GM23248 (cell line): ENCODE measurements around the gene C16orf95. TPM values are rescaled to one million over a fixed set of nuclear protein-coding genes. Genes with fewer than 3 reads are reported as not detected.

ENCODE experiments used
- DNase-seq: peaks from one replicate; pipeline ENCODE4 v3.0.0-alpha.2; 2015
- H2AFZ ChIP-seq: fragments of 200-600 bp; sonication (generic); 2 replicates; pipeline ENCODE4 v1.6.1; 2016; ENCODE audit warnings: antibody characterized with exemption
- H3F3A ChIP-seq: fragments of 200-600 bp; sonication (generic); 2 replicates; pipeline ENCODE4 v1.6.1; 2016; ENCODE audit warnings: mild to moderate bottlenecking, antibody characterized with exemption, mixed run types; ENCODE audit not compliant: insufficient read depth
- H3K27ac ChIP-seq: fragments of 200-600 bp; sonication (generic); 2 replicates; pipeline ENCODE4 v1.5.1; 2016; ENCODE audit warnings: mild to moderate bottlenecking
- H3K27me3 ChIP-seq: fragments of 200-600 bp; sonication (generic); replicated peaks from 2 replicates; pipeline ENCODE4 v1.6.1; 2016; ENCODE audit warnings: mild to moderate bottlenecking; ENCODE audit not compliant: insufficient read depth
- H3K36me3 ChIP-seq: fragments of 200-600 bp; sonication (generic); 2 replicates; pipeline ENCODE4 v1.6.1; 2016; ENCODE audit warnings: low read depth, mild to moderate bottlenecking
- H3K4me1 ChIP-seq: fragments of 200-600 bp; sonication (generic); 2 replicates; pipeline ENCODE4 v1.6.1; 2016; ENCODE audit warnings: mild to moderate bottlenecking; ENCODE audit not compliant: insufficient read depth
- H3K4me2 ChIP-seq: fragments of 200-600 bp; sonication (generic); one replicate; pipeline ENCODE4 v1.6.1; 2016; ENCODE audit warnings: mild to moderate bottlenecking; ENCODE audit not compliant: unreplicated experiment
- H3K4me3 ChIP-seq: fragments of 200-600 bp; sonication (generic); 2 replicates; pipeline ENCODE4 v1.5.1; 2016; ENCODE audit warnings: mild to moderate bottlenecking
- H3K79me2 ChIP-seq: fragments of 200-600 bp; sonication (generic); 2 replicates; pipeline ENCODE4 v1.6.1; 2016; ENCODE audit warnings: mild to moderate bottlenecking; ENCODE audit not compliant: insufficient read depth
- H3K9ac ChIP-seq: fragments of 200-600 bp; sonication (generic); 2 replicates; pipeline ENCODE4 v1.6.1; 2016; ENCODE audit warnings: mild to moderate bottlenecking
- H3K9me2 ChIP-seq: fragments of 200-600 bp; sonication (generic); 2 replicates; pipeline ENCODE4 v1.6.1; 2016; ENCODE audit warnings: mixed run types, mild to moderate bottlenecking, moderate library complexity; ENCODE audit not compliant: insufficient read depth
- H3K9me3 ChIP-seq: fragments of 200-600 bp; sonication (generic); one replicate; pipeline ENCODE4 v1.6.1; 2017; ENCODE audit warnings: low read depth
- H4K20me1 ChIP-seq: fragments of 200-600 bp; sonication (generic); 2 replicates; pipeline ENCODE4 v1.6.0; 2016; ENCODE audit not compliant: insufficient read depth
- EZH2 ChIP-seq: fragments of 200-600 bp; sonication (generic); IDR thresholded peaks from 2 replicates; pipeline ENCODE4 v1.6.1; 2018; ENCODE audit warnings: antibody characterized with exemption, mild to moderate bottlenecking; ENCODE audit not compliant: insufficient read depth, poor library complexity, severe bottlenecking
- EZH2phosphoT487 ChIP-seq: fragments of 200-600 bp; sonication (generic); IDR thresholded peaks from 2 replicates; pipeline ENCODE4 v1.6.1; 2018; ENCODE audit warnings: antibody characterized with exemption, moderate library complexity, mild to moderate bottlenecking, low read depth; ENCODE audit not compliant: insufficient read depth
- WGBS, 2 experiments: methylation state at CpG; one replicate each; pipeline ENCODE4 v1.1.6; 2015 to 2017; ENCODE audit warnings: low lambda C conversion rate in 2 of 2, low coverage in 1 of 2; ENCODE audit errors: missing lambda C conversion rate in 2 of 2; 5-methylcytosine and 5-hydroxymethylcytosine counted together
- in situ Hi-C: fragments of 300-500 bp; cut with MboI; formaldehyde crosslinking; loops from 2 replicates; pipeline ENCODE4 v1.15.0; 2020
- polyA plus RNA-seq: library from polyadenylated mRNA; unstranded; fragments of >200 nt; fragmentation: Nextera tagmentation; extraction: Ambion mirVana; gene quantifications from 2 replicates; pipeline ENCODE4 v1.2.1, GENCODE V29; 2016
- total RNA-seq: library from RNA; depleted of rRNA; stranded (reverse); fragments of >200 nt; shearing (Covaris generic); gene quantifications from 2 replicates; pipeline ENCODE4 v1.2.3, GENCODE V29; 2014

C16orf95 gene
- total and polyA plus RNA-seq, 2 experiments from 2014 or later: 5.1 to 9.2 TPM

DNA sequence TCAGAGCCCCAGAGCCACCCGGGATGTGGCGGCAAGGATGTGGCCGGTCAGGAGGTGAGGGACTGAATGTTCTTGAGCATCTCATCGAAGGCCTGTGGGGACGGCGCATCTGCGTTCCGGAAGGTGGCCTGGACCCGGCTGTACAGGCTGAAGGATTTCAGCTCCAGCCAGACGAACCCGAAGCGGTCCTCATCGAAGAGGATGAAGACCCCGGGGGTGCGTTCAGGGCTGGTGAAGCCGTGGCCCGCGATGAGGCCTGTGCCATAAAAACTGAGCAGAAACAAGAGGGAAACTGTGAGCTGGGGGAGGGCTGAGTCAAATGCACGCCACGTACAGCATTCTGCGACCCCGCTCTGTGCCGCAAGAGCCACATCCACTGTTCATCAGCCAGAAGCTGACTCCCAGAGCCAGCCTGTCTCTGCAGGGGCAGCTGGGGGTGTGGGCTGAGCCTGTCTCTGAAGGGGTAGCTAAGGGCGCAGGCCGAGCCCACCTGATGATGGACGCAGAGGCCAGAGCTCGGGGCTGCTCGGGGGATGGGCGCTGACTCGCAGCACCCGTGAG, 14.1 kb upstream of the C16orf95 start:
- WGBS, 2 experiments: 90 to 91% methylated on average over 31 of the region's 31 CpGs
- H3K79me2 ChIP-seq: 0 out of 2 replicates have a peak, but pooled peaks cover 5% of the 10 kb centered on the region
- H3K9ac ChIP-seq: no peak overlapping the region
- H3K27ac ChIP-seq: no peak overlapping the region
- no peak overlapping the region for H2AFZ ChIP-seq
- in situ Hi-C loops: no loop called here
- no peak for DNase-seq
- H3K4me1 ChIP-seq: no peaks in the 10 kb centered on the region
- H3K36me3 ChIP-seq: no peaks in the 10 kb centered on the region; the same call in 1 of the 2 replicates
- no peaks in the 10 kb centered on the region for H3K9me2 ChIP-seq
- no peaks in the 10 kb centered on the region for H3K27me3 ChIP-seq
- no peaks in the 10 kb centered on the region for H4K20me1 ChIP-seq
- H3K4me3 ChIP-seq: no peak overlapping the region
- H3K4me2 ChIP-seq: no peak overlapping the region
- no peak for TF ChIP-seq EZH2
- TF ChIP-seq EZH2phosphoT487: no peak
- H3F3A ChIP-seq: no peaks in the 10 kb centered on the region
- H3K9me3 ChIP-seq: no peaks in the 10 kb centered on the region

DNA sequence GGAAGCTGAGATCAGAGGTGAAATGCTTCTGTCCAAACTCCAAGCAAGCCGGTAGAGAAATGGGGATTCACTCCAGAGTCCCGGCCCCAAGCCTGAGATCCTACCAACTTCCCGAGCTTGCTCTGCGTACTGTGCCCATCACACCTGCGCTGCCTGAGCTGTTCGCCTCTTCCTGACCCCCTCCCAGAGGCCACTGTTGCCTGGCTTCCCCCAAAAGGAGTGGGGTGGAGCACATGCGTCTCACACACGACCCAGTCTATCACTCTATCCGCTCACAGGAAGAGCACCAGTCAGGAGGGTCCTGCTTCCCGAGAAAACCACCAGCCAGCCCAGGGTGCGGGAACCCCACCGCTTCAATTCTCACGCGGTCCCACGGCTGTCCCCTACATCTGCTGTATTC, 13.5 kb upstream of the C16orf95 start:
- in situ Hi-C loops: no loop called here
- Histone ChIP-seq H3K79me2 (0 out of 2 replicates have a peak, but pooled peaks cover 2% of the 10 kb centered on the region), H3K4me2 (no peak overlapping the region), H3K36me3 (no peaks in the 10 kb centered on the region; the same call in 1 of the 2 replicates), H3K27me3 (no peaks in the 10 kb centered on the region), H3F3A (no peaks in the 10 kb centered on the region), H3K4me1 (0 out of 2 replicates have a peak, but pooled peaks cover under 1% of the 10 kb centered on the region), H3K9ac (no peak overlapping the region), H3K4me3 (no peak overlapping the region), H3K9me2 (no peaks in the 10 kb centered on the region), H2AFZ (no peak overlapping the region), H4K20me1 (no peaks in the 10 kb centered on the region), H3K27ac (no peak overlapping the region), H3K9me3 (no peaks in the 10 kb centered on the region)
- 93 to 95% methylated on average over 15 of the region's 15 CpGs for WGBS, 2 experiments
- DNase-seq: no peak
- no peak for TF ChIP-seq EZH2
- TF ChIP-seq EZH2phosphoT487: no peak

DNA sequence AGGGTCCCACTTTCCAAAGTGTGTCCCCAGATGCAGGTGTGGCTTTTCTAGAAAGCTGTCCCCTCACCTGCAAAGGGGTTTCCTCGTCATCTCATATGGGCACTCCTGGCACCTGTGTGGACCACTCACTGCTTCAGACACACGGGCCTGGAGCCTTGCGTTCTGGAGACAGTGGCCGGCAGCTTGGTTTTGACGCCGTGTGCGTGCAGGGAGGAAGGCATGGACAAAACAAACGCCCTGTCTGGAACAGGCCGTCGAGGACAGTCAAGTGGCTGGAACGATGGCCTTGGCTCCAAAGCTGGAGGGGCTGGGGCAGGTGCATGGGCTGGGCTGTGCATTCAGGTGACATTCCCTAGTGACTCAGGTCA, 13.0 kb upstream of the C16orf95 start:
- 93 to 95% methylated on average over 11 of the region's 11 CpGs for WGBS, 2 experiments
- Histone ChIP-seq H3K9ac (no peak overlapping the region), H3F3A (no peaks in the 10 kb centered on the region), H3K9me3 (no peaks in the 10 kb centered on the region), H3K79me2 (0 out of 2 replicates have a peak, but pooled peaks cover 7% of the 10 kb centered on the region), H3K27ac (no peak overlapping the region), H4K20me1 (no peaks in the 10 kb centered on the region), H3K9me2 (no peaks in the 10 kb centered on the region), H3K27me3 (no peaks in the 10 kb centered on the region), H2AFZ (no peak overlapping the region), H3K36me3 (no peaks in the 10 kb centered on the region; the same call in 1 of the 2 replicates), H3K4me2 (no peak overlapping the region), H3K4me1 (0 out of 2 replicates have a peak, but pooled peaks cover 5% of the 10 kb centered on the region), H3K4me3 (no peak overlapping the region)
- no peak for DNase-seq
- no peak for TF ChIP-seq EZH2
- no peak for TF ChIP-seq EZH2phosphoT487
- in situ Hi-C loops: no loop called here

DNA sequence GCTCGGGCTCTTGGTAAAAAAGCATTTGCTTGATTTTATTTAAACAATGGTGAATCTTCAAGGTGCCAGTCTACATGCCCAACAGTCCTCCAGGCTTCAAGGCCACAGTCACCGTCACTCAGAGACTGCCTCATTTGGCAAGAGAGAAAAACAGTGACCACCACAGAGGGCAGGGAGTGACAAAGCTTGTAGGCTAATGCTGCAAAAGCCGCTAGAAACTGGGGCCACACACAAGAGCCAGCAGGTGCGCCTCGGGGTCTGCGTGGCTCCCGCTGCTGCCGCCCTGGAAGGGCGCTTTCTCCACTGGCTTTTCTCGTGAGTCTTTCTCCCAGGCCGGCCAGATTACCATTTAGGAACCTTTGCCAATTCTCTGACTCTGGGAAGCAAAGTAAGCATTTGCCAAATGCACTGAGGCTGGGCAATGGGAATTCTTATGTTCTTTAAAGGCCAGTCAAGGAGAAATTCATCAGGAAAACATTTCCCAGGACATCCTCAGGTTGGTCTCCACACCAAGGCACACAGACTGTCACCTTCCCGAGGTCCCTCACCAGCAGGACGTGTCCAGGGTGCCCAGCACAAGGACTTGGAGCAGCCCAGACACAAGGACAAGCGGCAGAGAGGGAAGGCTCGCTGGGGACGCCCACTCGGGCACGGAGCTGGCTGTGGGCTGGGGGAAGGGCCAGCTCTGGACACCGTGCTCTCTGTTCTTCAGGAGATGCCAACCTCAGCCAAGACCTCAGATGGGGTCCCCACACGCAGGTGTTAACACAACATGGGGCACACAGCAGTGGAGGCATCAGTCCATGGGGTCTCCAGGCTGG, 12.5 kb upstream of the C16orf95 start:
- 93% methylated on average over 20 of the region's 20 CpGs for WGBS, 2 experiments
- 0 out of 2 replicates have a peak, but pooled peaks cover 8% of the 10 kb centered on the region for H3K4me1 ChIP-seq
- TF ChIP-seq EZH2 (no peak), EZH2phosphoT487 (no peak)
- H3K27me3 ChIP-seq: no peaks in the 10 kb centered on the region
- H3K9me3 ChIP-seq: no peaks in the 10 kb centered on the region
- no peaks in the 10 kb centered on the region for H3F3A ChIP-seq
- H3K36me3 ChIP-seq: no peaks in the 10 kb centered on the region; the same call in 1 of the 2 replicates
- DNase-seq: no peak
- in situ Hi-C loops: no loop called here
- no peak overlapping the region for H3K9ac ChIP-seq
- no peak overlapping the region for H3K27ac ChIP-seq
- H4K20me1 ChIP-seq: no peaks in the 10 kb centered on the region
- no peak overlapping the region for H3K4me2 ChIP-seq
- H3K79me2 ChIP-seq: 0 out of 2 replicates have a peak, but pooled peaks cover 8% of the 10 kb centered on the region
- H3K4me3 ChIP-seq: no peak overlapping the region
- H2AFZ ChIP-seq: no peak overlapping the region
- H3K9me2 ChIP-seq: no peaks in the 10 kb centered on the region
